Prostate gland (tissue), 2 donors: ENCODE data around the gene DHX40. TPM values are rescaled to one million over a fixed set of nuclear protein-coding genes. Genes with fewer than 3 reads are reported as not detected.

ENCODE experiments used
- DNase-seq: peaks from one replicate; pipeline ENCODE4 v3.0.0-alpha.2; 2019; ENCODE audit warnings: low spot score
- H3K27ac ChIP-seq, 2 donors: fragments of 200-600 bp; sonication (generic); 2 replicates each; pipeline ENCODE4 v1.5.1; 2017 to 2019
- H3K27me3 ChIP-seq: fragments of 200-600 bp; sonication (generic); replicated peaks from 2 replicates; pipeline ENCODE4 v1.5.1; 2019; ENCODE audit not compliant: insufficient read depth
- H3K36me3 ChIP-seq, 2 donors: fragments of 200-600 bp; sonication (generic); 1 replicate in 1 of 2; 2 replicates in 1 of 2; pipeline versions ENCODE4 v1.5.1 to v1.8.1; 2017 to 2019
- H3K4me1 ChIP-seq: fragments of 200-600 bp; sonication (generic); replicated peaks from 2 replicates; pipeline ENCODE4 v1.5.1; 2019
- H3K4me3 ChIP-seq, 2 donors: fragments of 200-600 bp; sonication (generic); 2 replicates each; pipeline ENCODE4 v1.5.1; 2017 to 2019
- H3K9me3 ChIP-seq: fragments of 200-600 bp; sonication (generic); 2 replicates; pipeline ENCODE4 v1.5.1; 2017
- CTCF ChIP-seq, 4 experiments: fragments of 200-600 bp in 2 of 4; fragments of 450-650 bp in 2 of 4; sonication (generic) in 2 of 4; IDR thresholded peaks; 1 replicate in 3 of 4; 2 replicates in 1 of 4; pipeline ENCODE4 v1.5.1; 2016 to 2019; ENCODE audit warnings: antibody characterized with exemption in 4 of 4, mild to moderate bottlenecking in 2 of 4, moderate library complexity in 2 of 4
- POLR2A ChIP-seq: fragments of 450-650 bp; IDR thresholded peaks from one replicate; pipeline ENCODE4 v1.6.1; 2016; ENCODE audit warnings: antibody characterized with exemption, mild to moderate bottlenecking
- POLR2AphosphoS5 ChIP-seq: sonication (generic); formaldehyde crosslinking; IDR thresholded peaks from one replicate; pipeline ENCODE4 v1.6.1; 2017; ENCODE audit warnings: antibody characterized with exemption
- WGBS: methylation state at CpG from one replicate; pipeline ENCODE4 v1.1.5; 2018; 5-methylcytosine and 5-hydroxymethylcytosine counted together
- intact Hi-C: fragments of 100-400 bp; cut with DNase I; formaldehyde crosslinking; loops from one replicate; pipeline ENCODE4 v1.14.2; 2022
- total RNA-seq, 2 donors: library from RNA; depleted of rRNA; stranded (reverse); fragments of >200 nt; gene quantifications; one replicate each; pipeline ENCODE4 v1.1.0, GENCODE V29; 2016

The DHX40 gene
- total RNA-seq: 10 to 100 TPM; 43.7 to 53.7 TPM

DNA sequence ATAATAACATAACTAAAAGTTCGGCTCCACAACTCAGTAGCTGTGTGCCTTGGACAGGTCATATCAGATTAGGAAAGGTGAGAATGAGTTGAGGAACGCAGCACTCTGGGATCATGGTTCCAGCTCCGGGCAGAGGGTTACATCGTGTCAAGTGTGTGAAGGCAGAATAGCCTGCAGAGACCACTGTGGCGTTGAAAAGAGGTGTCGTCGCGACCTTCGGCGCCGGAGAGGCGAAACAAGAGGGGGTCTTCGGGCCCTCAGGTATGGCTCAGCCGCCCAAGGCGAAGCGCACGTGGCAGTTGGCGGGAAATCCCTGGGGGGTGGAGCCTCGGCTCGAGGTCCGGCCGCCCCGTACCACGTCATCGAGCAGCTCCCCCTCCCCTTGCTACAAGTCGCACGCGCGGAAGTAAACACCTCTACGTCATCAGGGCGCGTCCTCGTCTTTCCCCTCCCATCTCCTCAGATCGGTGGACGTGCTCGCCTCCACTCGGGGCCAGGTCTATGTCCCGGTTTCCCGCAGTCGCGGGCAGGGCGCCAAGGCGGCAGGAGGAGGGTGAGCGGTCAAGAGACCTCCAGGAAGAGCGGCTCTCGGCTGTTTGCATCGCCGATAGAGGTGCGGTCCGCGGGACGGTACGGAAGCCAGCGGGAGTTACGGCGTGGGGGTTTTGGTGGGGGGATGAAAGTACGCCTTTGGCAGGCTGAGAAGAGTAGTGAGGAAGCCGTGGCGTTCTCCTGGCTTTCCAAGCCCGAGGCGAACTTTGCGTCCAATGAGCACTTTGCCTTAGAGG, at the start of gene DHX40:
TSS of gene DHX40 (plus strand) at position 440 of the 788 bp plus-strand sequence. CDS start at position 502, 62 bp downstream.
- peak; percentile 92 for DNase-seq

GRCh38 chr17:59516451-59516850, 49.0 kb upstream of the DHX40 start:
- 87% methylated on average over 2 of the region's 2 CpGs for WGBS
- H3K36me3 ChIP-seq: no peaks in the 10 kb centered on the region
- TF ChIP-seq POLR2AphosphoS5 (no peak), POLR2A (no peak), CTCF (IDR thresholded peaks at IDR 0.05) (no peak)
- DNase-seq: no peak
- no peak overlapping the region for H3K27ac ChIP-seq
- intact Hi-C loops: no loop called here
- H3K4me3 ChIP-seq: no peak overlapping the region
- H3K4me1 ChIP-seq: no peaks in the 10 kb centered on the region
- no peaks in the 10 kb centered on the region for H3K9me3 ChIP-seq
- no peaks in the 10 kb centered on the region for H3K27me3 ChIP-seq

More for the DNA sequence above, at the start of gene DHX40:
- no peaks in the 10 kb centered on the region for H3K9me3 ChIP-seq
- intact Hi-C loops: loop anchor here (10.0 kb wide), 1 partner anchor 59 kb away; no protein-coding TSS in a partner anchor
- peak within 1 kb of the TSS; percentile 81 to 91 for H3K27ac ChIP-seq
- 11% methylated on average over 58 of the region's 62 CpGs for WGBS
- H3K4me1 ChIP-seq: no peaks in the 10 kb centered on the region
- H3K36me3 ChIP-seq: no peaks in the 10 kb centered on the region
- no peak for TF ChIP-seq CTCF (IDR thresholded peaks at IDR 0.05)
- TF ChIP-seq POLR2AphosphoS5: peak; percentile 96
- peak; percentile 66 for TF ChIP-seq POLR2A
- H3K27me3 ChIP-seq: no peaks in the 10 kb centered on the region
- H3K4me3 ChIP-seq: peak within 1 kb of the TSS; percentile 70 to 89

- Histone ChIP-seq H3K36me3 (no peaks in the 10 kb centered on the region), H3K4me3 (no peak overlapping the region), H3K27me3 (no peaks in the 10 kb centered on the region), H3K9me3 (no peaks in the 10 kb centered on the region), H3K4me1 (no peaks in the 10 kb centered on the region), H3K27ac (no peak overlapping the region)
- intact Hi-C loops: no loop called here
- no peak for DNase-seq
- TF ChIP-seq POLR2AphosphoS5 (no peak), CTCF (IDR thresholded peaks at IDR 0.05) (no peak)
- WGBS: 97% methylated on average over 2 of the region's 2 CpGs
Measured at GRCh38 chr17:59519132-59519531, 46.3 kb upstream of the DHX40 start.

GRCh38 chr17:59520251-59520650, 45.2 kb upstream of the DHX40 start:
- 83% methylated on average over 5 of the region's 5 CpGs for WGBS
- no peak for DNase-seq

More at GRCh38 chr17:59520251-59520650, 45.2 kb upstream of the DHX40 start:
- Histone ChIP-seq H3K9me3 (no peaks in the 10 kb centered on the region), H3K27me3 (no peaks in the 10 kb centered on the region), H3K27ac (no peak overlapping the region), H3K36me3 (no peaks in the 10 kb centered on the region), H3K4me3 (no peak overlapping the region), H3K4me1 (no peaks in the 10 kb centered on the region)
- intact Hi-C loops: no loop called here
- TF ChIP-seq POLR2A (no peak), CTCF (IDR thresholded peaks at IDR 0.05) (no peak), POLR2AphosphoS5 (no peak)
